Germinal center (tissue), 1 donor: Measurements from ENCODE around the gene ADAD2.

Source experiments
- DNase-seq: peaks from one replicate; pipeline ENCODE4 v3.0.0; 2012; ENCODE audit warnings: mixed read lengths, low spot score

The ADAD2 gene

GRCh38 chr16:84190731-84191388 lies at the start of gene ADAD2:
Gene ADAD2, plus strand, starts transcription at chr16:84191157. Its CDS starts 74 bp downstream, at chr16:84191231.
- no peak for DNase-seq

- DNase-seq, result no peak
Observed at GRCh38 chr16:84143081-84143480, 47.9 kb upstream of the ADAD2 start.

GRCh38 chr16:84143784-84144199 lies 47.2 kb upstream of the ADAD2 start:
- DNase-seq, result no peak

- peak; percentile 61 for DNase-seq
Observed at GRCh38 chr16:84144209-84144858, 46.6 kb upstream of the ADAD2 start.

- DNase-seq, result peak; percentile 98
Observed at GRCh38 chr16:84144859-84145639, 45.9 kb upstream of the ADAD2 start, which contains the start of the genes DNAAF1 and HSDL1. Gene DNAAF1, plus strand, starts transcription at chr16:84145308. Its CDS starts 133 bp downstream, at chr16:84145441. Gene HSDL1, minus strand, starts transcription at chr16:84145177. Its CDS starts 13,856 bp downstream, at chr16:84131321.

- DNase-seq, result no peak
Observed at GRCh38 chr16:84150926-84151325, 40.0 kb upstream of the ADAD2 start.

- DNase-seq, result no peak
Observed at GRCh38 chr16:84153660-84154214, 37.2 kb upstream of the ADAD2 start.

- DNase-seq, result no peak
Observed at GRCh38 chr16:84155226-84155625, 35.7 kb upstream of the ADAD2 start.

- DNase-seq, result no peak
Observed at GRCh38 chr16:84155771-84156170, 35.2 kb upstream of the ADAD2 start.

- no peak for DNase-seq
Observed at GRCh38 chr16:84156342-84156784, 34.6 kb upstream of the ADAD2 start.

GRCh38 chr16:84159007-84159406 lies 31.9 kb upstream of the ADAD2 start:
- DNase-seq, result no peak

GRCh38 chr16:84159800-84160199 lies 31.2 kb upstream of the ADAD2 start:
- no peak for DNase-seq

- no peak for DNase-seq
Observed at GRCh38 chr16:84161037-84161436, 29.9 kb upstream of the ADAD2 start.

GRCh38 chr16:84161801-84162200 lies 29.2 kb upstream of the ADAD2 start:
- DNase-seq, result no peak

- no peak for DNase-seq
Observed at GRCh38 chr16:84165746-84166145, 25.2 kb upstream of the ADAD2 start.

GRCh38 chr16:84166796-84167695 lies 23.9 kb upstream of the ADAD2 start:
- DNase-seq, result no peak

GRCh38 chr16:84169765-84170310 lies 21.1 kb upstream of the ADAD2 start:
- no peak for DNase-seq

GRCh38 chr16:84174396-84174795 lies 16.6 kb upstream of the ADAD2 start:
- no peak for DNase-seq

- peak; percentile 73 for DNase-seq
Observed at GRCh38 chr16:84175350-84176081, 15.4 kb upstream of the ADAD2 start.
